GM12865 (cell line): ENCODE data around the gene EPHB1.

Experiments
- DNase-seq: peaks from one replicate; pipeline ENCODE4 v3.0.0; 2010; ENCODE audit warnings: low read depth
- H3K4me3 ChIP-seq: 2 replicates; pipeline ENCODE4 v1.5.1; 2011; ENCODE audit warnings: mild to moderate bottlenecking, low read depth, low read length, control low read depth
- TF ChIP-seq, protein P1 (sequence below): IDR thresholded peaks from 2 replicates; pipeline ENCODE4 v1.5.1; 2011; ENCODE audit warnings: low read length, control low read depth, low read depth, inconsistent platforms; ENCODE audit not compliant: insufficient read depth; ENCODE audit errors: missing control alignments

EPHB1 gene

DNA sequence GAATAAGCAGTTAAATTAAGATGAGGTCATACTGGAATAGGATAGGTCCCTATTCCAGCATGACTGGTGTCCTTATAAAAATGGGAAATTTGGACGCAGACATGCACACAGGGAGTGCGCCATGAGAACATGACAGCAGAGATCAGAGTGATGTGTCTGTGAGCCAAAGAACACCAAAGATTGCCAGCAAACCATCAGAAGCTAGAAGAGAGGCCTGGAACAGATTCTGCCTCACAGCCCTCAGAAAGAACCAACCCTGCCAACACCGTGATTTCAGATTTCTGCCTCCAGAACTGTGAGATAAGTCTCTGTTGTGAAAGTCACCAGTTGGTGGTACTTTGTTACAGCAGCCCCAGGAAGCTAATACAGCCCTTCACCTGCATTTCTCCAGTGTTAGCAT, 34.7 kb downstream of the EPHB1 start:
- TF ChIP-seq, protein P1, sequence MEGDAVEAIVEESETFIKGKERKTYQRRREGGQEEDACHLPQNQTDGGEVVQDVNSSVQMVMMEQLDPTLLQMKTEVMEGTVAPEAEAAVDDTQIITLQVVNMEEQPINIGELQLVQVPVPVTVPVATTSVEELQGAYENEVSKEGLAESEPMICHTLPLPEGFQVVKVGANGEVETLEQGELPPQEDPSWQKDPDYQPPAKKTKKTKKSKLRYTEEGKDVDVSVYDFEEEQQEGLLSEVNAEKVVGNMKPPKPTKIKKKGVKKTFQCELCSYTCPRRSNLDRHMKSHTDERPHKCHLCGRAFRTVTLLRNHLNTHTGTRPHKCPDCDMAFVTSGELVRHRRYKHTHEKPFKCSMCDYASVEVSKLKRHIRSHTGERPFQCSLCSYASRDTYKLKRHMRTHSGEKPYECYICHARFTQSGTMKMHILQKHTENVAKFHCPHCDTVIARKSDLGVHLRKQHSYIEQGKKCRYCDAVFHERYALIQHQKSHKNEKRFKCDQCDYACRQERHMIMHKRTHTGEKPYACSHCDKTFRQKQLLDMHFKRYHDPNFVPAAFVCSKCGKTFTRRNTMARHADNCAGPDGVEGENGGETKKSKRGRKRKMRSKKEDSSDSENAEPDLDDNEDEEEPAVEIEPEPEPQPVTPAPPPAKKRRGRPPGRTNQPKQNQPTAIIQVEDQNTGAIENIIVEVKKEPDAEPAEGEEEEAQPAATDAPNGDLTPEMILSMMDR: no peak
- DNase-seq: no peak

DNA sequence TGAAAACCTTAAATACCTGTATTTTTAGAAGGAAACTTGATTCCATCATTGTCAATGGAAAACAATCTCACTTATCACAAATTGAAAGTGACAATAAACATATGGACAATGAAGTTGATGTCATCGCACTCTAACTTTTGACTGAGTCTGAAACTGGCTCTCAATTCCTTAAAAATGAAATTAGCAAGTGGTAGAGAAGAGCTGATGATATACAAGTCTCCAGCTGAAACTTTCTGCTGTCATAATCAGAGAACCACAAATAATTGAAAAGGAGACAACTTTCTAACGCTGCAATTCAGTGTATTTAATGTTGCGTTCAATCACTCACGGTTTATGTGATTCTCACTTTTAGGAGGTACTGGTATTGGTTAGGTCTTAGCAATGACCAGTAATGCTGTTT, 37.5 kb downstream of the EPHB1 start:
- H3K4me3 ChIP-seq: no peak overlapping the region
- TF ChIP-seq, protein P1: no peak
- no peak for DNase-seq

More for the DNA sequence above, 34.7 kb downstream of the EPHB1 start:
- H3K4me3 ChIP-seq: no peak overlapping the region

DNA sequence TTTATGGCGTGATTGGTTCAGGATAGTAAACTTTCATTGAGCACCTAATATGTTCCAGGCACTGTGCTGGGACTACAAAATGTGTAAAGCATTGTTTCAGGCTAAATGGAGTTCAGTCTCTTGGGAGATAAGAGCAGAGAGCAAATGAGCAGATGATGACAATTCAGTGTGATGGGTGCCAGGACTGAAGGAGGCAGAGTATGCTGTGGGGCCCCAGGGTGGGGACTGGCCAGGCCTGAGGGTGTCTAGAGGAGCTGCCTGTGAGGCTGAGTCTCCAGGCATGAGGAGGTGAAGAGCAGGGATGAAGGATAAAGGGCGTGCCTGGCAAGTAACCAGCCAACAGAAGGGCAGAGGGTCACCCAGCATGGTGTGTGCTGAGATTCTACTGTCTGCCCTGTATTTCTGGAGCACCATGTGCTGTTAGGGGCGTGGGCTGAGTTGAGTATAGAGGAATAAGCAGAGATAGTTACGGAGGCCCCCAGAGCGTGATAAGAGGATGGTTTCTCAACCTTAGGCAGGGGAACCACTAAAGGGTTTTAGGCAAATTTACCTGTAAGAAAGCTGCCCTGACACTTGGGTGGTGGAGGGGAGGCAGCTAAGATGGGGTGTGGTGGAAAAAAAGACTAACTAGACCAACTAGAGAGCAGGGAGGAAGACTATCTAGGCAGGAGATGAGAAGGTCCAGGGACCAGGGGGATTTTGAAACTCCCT, 38.5 kb downstream of the EPHB1 start:
- no peak overlapping the region for H3K4me3 ChIP-seq
- TF ChIP-seq, protein P1: no peak
- DNase-seq: no peak

DNA sequence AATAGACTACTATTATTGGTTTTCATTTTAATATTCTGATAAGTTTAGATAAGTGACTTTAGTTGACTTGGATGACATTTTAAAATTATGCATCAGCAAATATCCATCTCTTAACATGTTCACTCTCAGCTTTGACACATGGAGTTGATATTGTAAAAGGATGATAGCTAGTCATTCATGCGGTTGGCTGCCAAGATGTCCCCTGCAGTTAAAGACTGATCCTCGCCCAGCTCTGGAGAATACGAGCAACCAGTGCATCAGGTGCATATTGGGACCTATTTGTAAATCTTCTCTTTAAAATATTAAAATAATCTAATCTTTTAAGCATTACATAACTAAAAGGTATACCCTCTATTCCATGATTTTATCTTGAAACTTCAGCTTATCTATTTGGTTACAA, 41.9 kb downstream of the EPHB1 start:
- TF ChIP-seq, protein P1: no peak
- H3K4me3 ChIP-seq: no peak overlapping the region
- no peak for DNase-seq

DNA sequence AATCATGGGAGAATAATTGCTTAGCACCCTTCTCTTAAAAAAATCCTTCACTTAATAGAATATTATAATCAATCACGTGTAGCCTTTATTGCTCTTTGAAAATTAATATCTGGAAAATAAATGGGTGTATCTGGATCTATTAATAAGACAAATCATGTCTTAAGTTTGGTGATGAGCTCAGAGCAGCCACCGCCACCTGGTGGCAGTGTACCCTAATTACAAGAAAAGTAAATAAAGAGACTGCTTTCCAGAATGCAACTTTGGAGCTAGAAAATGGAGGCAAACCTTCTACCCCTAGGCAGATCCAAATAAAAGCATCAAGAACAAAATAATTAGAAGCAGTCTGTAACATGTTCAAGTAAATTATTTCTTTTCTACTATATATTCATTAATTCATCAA, 43.5 kb downstream of the EPHB1 start:
- DNase-seq: peak; percentile 25
- TF ChIP-seq, protein P1: no peak
- H3K4me3 ChIP-seq: no peak overlapping the region

DNA sequence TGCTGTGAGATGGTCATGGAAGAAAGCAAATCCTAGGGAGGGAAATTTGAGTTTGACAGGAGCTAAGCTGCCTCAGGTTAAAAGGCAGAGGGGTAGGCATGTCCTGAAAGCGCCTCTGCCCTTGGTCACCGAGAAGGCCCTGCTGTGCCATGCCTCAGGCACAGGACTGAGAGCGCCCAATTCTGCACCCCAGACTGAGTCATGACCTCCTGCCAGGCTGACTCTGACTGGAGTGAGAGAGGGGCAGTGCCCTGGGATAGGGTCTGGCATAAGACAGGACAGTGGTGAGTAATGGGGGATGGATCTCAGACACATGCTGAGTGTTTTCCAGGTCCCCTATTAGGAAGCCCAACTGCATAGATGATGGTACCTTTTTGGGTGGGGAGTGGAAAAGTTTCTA, 44.4 kb downstream of the EPHB1 start:
- TF ChIP-seq, protein P1: no peak
- DNase-seq: no peak
- no peak overlapping the region for H3K4me3 ChIP-seq

DNA sequence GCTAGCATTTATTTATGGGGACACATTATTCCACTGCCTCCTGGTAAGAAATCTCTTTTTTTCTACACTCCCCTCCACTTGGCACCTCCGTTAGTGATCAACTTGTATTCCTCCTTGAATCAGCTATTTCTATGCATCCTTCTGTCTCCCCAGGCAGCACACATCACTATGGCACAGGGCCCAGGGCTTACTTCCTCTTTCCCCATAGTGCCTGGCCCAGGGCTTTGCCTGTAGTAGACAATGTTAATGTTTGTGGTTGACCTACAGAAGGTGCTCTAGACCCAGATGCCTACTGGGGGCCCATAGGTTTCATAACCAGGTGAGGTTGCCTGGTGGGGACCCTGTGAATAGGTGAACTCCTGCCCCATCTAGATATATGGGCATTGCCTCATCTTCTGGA, 44.9 kb downstream of the EPHB1 start:
- DNase-seq: peak; percentile 26
- no peak overlapping the region for H3K4me3 ChIP-seq
- TF ChIP-seq, protein P1: no peak
